ENCODE results near the gene SLC22A3.
A peak's percentile ranks its signal among the peaks of the same experiment; 100 is the strongest.

Gene SLC22A3

DNA sequence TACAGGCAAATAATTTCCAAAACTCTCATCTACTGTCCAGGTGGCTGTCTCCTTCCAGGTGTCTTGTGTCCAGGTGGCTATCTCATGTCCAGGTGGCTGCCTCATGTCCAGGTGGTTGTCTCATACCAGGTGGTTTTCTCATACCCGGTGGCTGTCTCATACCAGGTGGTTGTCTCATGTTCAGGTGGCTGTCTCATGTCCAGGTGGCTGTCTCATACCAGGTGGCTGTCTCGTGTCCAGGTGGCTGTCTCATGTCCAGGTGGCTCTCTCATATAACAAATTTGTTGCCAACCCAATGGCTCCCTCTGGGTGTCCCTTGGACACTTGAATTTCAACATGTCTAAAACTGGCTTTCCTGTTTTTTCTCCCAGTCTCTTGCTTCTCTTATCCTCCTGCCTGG, 14.3 kb upstream of the SLC22A3 start:
- DNase-seq: no peak

DNA sequence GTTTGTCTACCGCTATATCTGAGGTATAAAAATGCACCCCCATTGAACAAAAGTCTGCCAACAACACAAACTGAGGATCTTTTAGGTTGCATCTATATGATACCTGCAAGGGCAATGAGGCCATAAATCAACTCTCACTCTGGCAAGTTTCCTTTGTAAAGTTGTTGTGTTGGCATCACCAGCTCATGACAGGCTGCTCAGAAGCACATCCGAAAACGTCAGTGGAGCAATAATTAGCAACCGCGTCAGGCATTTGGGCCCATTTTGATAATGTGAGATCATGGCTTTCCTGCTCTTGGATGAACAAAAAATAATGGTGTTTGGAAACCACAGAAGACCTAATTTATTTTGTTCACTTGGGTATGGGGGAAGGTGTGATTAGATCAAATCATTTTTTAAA, 12.0 kb upstream of the SLC22A3 start:
- no peak for DNase-seq

DNA sequence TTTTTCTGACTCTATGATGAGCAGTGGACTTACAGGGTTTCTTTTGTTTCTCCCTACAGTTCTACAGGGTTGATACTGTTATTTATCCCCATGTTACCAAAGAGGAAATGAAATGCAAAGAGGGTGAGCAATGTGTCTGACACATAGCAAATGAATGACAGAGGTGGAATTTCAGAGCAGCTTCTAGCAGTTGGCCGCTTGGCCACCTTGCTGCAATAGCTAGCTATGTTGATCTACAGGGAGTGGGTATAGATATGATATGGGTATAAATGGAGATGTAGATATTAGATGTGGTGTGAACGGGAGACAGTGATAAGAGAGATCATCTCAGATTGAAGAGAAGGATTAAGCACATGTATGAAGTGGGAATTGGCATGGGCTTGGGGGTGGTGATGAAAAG, 10.9 kb upstream of the SLC22A3 start:
- DNase-seq: no peak

DNA sequence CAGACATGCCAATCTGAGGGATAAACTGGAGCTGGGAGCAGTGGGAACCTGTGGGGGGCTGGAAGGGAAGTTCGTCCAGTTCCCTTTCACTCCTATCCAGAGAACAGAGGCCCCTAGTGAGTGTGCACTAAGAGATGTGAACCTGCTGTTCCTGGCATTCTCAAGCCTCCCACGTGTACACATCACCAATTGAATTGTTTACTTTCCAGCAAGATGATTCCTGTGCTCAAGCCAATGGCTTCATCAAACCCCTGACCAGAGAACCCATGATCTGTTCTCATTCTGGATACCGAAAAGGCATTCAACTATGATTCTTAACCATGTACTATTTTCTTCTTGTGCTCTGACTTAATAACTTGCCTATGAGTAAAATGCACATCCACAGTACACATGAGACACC, 10.2 kb upstream of the SLC22A3 start:
- DNase-seq: no peak

DNA sequence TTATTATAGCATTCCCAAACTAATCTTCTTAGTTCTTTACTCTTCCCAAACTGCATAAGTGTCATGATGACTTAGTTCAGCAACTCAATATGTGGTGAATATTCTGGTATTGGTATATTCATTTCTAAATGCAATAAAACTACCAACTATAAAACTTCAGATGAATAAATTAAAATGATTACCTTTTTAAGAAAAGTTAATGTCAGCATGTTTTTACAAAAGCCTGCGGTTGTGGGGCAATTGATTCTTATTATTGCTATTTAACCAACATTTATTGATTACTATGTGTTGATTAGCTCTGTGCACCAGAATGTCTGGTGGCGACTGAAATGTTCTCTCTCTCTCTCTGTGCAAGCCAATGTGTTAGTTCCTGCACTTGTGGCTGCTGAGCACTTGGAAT, 5.0 kb upstream of the SLC22A3 start:
- no peak for DNase-seq

DNA sequence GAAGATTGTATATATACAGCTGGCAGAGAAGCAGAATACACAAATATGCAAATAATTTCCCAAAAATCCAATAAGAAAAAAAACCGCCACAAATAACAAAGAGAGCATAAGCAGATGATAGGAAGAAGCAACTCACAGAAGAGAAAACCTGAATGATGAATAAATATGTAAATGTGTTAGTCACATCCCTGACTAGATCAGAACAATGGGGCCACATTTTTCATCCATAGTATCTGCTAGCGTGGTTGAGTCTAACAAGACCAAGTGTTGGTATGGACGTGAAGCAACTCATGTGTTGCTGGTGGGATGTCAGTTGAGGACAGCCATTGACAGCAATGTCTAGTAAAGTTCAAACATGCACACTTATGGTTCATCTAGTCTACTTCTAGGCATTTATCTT, 3.9 kb upstream of the SLC22A3 start:
- DNase-seq: no peak

DNA sequence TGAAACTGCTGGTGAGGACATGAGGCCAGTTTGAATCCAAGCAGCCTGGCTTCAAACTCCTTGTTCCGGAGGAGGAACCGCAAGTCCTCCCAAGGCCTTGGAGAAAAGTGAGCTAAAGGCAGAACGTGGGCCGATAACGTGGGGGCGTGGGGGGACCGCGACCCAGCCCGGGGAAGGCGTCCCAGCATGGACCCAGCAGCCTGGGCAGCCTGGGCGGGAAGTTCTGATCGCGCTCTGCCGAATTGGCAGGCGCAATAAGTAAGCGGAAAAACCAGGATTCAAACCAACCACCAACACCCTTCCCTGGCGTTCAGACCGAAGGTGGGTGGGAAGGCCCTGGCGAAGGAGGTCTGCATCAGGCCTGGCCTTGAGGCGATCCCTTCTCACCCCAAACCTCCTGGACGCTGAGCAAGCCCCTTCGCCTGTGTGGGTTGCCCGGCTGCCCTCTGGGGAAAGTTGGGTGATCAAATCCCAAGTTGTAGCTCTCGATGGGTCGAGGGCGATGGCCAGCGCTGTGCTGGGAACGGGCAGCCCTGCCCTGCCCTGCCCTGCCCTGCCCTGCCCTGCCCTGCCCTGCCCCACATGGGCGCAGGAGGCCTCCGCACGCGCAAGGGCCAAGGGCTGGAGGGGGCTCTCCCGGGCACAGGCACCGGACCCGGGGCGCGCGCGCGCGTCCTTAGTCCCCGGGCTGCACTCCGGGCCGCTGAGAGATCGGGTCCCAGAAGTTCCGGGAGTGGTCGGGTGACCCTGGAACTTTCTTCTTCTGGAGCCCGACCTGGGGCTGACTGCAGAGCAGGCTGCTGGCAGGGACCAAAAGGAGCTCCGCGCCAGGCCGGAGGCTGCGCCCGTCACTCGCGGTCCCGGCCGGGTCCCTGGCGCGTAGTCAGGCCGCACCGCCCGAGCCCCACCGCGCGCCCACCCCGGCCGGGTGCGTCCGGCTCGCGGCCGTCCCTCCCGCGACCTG, 637 bp upstream of the SLC22A3 start:
- DNase-seq: peak in 1 of 58 donors; percentile 34

DNA sequence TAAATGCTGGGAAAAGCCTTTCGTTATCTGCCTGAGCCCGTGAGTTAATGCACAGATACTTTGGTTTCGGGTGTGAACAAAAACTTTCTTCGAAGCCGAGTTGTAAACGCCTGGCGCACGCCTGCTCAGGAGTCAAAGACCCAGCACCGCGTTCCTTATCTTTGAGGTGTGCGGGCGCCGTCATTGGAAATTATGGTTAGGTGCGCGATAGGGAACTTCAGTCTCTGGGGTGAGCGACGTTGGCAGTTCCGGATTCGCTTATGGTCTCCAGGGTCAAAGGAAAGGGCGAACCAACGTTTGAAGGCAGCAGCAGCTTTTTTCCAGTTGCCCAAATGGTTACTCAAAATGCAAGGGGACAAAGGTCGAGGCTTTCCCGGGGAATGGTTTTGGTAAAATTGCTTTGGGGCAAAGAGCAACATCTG, 853 bp downstream of the SLC22A3 start:
- no peak for DNase-seq

DNA sequence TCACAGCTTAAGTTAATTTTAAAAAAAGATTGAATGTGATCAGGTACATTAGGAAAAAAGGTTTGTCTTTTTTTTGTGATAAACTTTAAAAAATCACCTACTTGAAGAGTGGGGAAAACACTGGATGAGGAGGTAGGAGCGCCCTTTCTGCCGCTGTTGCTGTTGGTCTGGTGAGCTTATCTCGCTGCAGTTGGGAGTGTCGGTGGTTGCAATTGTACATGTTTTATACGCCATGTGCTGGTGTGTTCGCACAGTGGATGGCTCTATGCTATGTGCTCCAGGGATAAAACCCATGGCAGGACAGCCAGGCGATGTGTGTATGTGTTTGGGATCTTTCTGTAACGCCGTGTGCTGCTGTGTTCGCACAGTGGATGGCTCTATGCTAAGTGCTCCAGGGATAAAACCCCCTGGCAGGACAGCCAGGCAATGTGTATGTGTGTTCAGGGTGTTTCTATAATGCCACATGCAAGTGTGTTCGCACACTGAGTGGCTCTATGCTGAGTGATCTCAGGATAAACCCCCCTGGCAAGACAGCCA, 1.7 kb downstream of the SLC22A3 start:
- no peak for DNase-seq

DNA sequence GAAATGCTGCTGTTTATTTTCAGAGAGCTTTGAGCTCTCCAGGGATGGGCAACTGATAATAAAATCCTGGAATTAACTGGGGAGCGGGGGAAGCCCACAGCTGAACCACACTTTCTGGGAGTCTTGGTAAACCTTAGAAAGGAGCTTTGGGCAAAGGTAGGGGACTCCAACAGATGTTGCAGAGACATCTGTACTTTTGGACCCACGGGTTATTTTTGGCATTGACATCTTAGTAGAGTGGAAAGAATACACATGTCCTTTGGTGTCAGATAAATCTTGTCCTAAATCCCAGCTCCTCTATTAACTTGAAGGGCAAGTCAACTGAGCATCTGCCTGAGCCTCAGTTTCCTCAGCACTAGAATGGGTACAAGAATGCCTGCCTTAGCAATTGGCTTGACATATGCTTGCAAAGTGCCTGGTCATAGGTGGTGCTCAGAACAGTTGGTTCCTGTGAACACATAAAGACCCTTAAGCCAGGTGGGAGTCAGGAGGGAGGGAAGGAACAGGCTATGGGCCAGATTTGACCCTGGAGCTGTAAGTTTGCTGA, 5.8 kb downstream of the SLC22A3 start:
- no peak for DNase-seq

DNA sequence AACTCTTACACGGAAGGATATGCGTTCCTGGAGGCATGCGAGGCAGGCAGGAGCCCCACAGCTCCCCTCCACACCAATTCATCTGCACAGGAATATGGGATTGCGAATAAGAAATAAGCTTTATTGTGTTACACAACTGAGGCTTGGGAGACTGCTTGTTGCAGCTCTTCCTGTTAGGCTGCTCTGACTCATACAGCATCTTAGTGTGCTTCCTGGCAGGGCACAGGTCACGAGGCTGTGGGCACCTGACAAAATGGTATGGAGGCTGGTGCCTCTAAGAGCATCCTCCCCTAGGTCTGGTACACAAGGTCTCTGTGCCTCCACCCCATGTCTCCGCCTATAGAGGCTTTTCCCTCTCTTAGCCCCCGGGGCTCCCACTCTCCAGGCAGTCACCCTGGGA, 6.8 kb downstream of the SLC22A3 start:
- no peak for DNase-seq

DNA sequence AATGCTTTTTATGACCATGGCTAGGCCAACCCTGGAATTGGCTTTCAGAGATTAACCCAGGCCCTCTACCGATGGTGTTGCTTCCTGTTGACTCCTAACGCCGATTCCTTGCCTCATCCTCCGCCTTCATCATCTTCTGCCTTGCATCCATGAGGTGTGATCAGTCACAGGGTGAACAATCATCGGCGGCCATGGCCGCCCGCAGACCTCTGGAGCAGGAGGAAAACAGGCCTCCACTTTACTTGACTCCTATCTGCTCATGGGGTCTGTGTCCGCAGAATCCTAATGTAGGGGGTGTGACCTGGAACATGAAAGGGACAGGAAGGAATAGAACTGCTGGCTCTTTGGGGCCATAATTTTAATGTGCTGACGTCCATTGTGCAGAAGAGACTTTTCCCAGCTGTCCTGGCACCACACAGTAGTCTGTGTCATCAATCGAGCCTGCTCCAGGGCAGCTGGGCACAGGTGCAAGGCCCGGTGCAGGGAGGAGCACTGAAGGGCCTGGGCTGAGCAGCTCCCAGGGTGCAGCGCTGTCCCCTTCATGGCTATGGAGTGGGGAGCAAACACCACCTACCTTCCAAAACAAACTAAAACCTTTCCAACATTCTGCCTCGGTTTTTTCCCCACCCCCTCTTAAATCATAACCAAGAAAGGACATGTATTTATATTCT, 8.0 kb downstream of the SLC22A3 start:
- DNase-seq: no peak

DNA sequence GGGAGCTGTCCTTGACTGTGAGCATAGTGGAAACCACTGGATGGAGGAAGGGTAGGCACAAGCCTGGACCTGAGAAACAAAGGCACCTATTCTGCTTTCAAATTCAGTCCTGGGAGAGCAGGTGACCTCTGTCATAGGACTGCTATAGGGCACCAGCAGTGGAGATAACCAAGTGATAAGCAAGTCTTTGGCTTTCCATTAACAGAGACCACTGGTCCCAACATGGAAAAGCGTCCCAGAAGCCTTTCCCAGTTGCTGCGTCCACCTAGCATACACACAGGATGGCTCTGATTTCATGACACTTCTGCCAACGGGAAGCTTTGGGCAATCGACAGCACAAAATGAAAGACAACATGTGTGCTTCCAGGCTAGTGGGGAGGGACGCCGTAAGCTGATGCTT, 8.9 kb downstream of the SLC22A3 start:
- no peak for DNase-seq

DNA sequence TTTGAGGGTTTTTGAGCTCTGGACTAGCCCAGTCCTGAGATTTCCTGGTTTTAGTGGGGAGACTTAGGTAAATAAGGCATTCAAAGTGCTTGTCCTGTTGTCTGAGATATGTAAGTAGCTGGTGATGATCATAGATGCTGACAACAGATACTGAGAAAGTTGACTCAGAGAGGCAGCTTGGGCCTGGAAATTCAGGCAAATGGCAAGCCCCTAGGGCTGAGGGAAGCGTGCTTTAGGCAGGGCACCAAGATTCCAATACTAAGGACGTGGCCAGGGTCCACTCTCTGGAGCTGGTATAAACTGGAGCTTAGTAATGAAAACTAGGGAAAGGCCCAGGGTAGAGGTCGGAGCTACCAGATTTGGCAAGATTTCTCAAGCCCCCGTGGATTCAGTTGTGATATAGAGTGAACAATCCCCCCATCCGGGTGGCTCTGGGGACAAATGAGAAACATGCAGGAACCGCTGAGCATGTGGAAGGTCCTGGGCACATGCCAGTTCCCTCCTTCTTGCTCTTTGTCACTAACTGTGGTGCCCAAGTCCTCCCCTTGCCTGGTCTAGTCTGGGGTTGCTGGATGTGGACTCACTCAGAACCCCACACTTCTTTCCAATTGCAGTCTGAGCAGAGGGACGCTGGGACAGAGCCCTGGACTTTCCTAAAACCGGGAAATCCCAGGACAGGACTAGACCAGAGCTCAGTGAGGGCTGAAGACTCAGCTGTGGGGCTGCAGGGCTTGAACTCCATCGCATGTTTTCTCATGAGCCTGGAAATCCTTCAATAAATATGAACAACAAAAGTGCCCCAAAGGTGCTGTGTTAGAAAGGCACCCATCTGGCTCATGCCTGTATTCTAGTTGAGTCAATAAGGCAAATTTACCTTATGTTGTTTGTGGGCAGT, 10.3 kb downstream of the SLC22A3 start:
- DNase-seq: no peak

DNA sequence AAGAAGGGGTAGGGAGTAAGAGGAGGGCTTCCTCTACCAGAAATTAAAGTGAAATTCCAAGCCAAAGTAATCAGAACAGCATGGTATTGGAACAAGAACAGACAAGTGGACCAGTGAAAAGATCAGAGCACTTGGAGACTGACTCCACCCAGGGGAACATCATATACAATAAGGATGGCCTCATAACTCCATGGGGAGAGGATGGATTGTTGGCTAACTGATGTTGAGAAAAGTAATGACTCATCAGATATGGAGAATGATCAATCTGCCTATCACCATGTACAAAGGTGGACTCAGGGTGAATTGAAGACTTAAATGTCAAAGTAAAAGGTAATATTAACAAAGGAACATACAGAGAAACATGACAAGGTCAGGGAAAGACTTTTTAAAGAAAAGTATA, 12.8 kb downstream of the SLC22A3 start:
- DNase-seq: no peak

DNA sequence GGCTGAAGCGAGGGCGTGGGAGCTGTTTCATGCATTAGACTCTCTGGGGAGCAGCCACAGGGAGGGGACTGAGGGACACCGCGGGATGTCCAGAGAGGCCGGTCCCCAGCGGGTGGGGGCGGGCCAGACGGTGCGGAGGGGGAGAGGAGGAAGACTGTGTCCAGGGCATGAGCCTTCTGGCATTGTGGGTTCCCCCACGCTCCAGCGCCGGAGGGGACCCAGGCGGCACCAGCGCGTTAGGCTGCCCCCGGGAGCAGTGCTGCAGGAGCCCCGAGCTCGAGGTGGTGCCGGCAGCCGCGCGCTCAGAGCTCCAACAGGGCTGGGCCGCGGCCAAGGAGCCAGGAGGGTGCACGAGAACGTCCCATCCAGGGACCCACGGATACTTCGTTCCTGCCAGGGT, 14.4 kb downstream of the SLC22A3 start:
- DNase-seq: no peak

DNA sequence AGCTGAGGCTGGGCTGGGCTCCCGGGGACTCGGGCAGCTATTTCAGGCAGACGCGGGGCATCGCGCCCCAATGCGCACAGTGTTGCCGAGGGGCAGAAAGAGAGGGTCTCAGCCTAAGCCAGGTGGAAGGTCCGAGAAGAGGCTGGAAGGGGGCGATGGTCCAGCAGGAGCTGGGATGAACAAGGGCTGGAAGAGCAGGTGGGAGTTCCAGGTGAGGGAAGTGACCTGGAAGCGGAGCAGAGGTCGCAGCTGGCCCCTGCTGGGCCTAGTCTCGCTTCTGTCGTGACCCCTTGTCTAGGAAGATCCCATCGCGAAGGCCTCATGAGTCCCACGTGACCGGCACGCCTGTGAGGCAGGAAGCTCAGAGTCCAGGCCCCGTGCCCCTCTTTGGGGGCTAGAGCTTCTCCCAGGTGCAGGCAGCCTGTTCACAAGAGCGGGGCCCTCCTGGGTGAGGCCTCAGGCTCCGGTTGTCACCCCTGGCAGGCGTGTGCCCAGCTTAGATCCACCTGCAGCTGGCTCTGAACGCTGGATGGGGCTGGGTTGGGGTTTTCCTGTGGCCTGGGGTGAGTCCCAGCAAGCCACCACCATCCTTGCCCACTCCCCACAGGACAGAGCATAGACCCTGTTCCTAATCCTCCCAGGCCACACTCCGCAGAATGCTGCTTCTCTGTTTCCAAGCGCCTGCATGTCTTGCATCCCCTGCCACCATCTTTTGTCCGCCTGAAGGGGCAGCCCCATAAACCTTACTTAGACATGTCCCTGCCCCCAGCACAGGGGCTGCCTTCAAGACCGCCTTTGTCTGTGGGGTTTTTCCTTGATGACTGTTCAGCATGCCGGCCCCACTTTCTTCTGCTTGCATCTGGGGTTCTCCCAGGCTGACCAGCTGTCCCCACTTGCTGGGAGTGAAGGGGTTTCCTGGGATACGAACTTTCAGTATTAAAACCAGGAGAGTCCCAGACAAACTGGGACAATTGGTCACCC, 15.1 kb downstream of the SLC22A3 start:
- DNase-seq: no peak

DNA sequence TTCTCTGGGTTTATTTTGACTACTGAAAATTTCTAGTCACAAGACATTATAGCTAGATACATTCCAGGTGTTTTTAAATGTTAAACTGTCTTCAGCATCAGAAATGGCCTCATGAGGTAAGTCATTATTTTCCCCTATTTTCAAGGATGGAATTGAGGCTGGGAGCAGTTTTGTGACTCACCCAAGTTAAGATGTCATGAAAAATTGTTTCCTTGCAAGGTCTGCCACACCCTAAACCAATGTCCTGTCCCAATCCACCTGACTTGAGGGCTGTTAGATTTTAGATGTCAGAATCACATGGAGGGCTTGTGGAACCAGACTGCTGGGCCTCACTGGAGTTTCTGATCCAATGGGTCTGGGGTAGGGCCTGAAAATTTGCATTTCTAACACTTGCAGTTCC, 16.9 kb downstream of the SLC22A3 start:
- no peak for DNase-seq

DNA sequence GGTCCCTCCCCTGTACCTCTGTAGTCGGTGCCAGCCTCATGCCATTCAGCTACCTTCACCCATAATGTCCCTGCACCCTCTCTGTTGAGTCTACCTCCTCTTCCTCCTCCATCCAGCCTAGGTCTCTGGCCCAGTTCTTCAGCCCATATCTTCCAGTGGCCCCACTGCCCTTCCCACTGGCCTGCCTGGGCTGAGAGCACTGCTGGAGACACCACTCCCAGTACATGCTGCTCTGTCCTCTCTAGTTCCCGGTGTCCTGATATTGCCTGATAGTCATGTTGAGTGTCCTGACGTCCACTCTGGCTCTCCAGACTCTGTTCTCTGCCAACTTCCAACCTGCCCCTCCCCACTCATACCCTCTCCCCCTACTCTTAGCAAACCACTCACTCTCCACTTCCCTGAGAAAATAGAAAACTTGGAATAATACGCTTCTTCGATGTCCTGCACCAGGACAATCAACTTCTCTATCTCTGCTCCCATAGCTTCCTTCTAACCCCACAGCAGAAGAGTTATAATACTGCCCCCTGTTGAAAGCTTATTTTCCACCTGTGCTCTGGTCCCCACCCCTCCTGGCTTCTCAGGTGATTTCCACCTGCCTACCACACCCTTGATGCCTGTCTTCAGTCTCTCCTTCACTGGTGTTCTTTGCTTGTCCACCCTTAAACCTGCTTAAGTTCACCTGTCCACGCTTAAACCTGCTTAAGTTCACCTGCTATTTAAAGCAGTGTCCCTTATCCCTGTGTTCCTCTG, 19.8 kb downstream of the SLC22A3 start:
- no peak for DNase-seq
